HG02970 (cell line): Measurements from ENCODE around the gene NKD1.

ENCODE experiments used
- ATAC-seq: cut with Tn5 transposase; IDR thresholded peaks from one replicate; pipeline ENCODE4 v1.9.1; 2021; ENCODE audit warnings: mild to moderate bottlenecking, moderate library complexity, moderate number of reproducible peaks; ENCODE audit not compliant: unreplicated experiment, low FRiP score

The NKD1 gene

GRCh38 chr16:50638816-50639670 is 90.8 kb downstream of the NKD1 start:
- ATAC-seq, result no peak

GRCh38 chr16:50640391-50640790 is 92.2 kb downstream of the NKD1 start:
- ATAC-seq, result no peak

- no peak for ATAC-seq
Observed at GRCh38 chr16:50640919-50641817, 93.0 kb downstream of the NKD1 start.

GRCh38 chr16:50641818-50642187 is 93.6 kb downstream of the NKD1 start:
- ATAC-seq, result no peak

- no peak for ATAC-seq
Observed at GRCh38 chr16:50642349-50642748, 94.2 kb downstream of the NKD1 start.

GRCh38 chr16:50643192-50643591 is 95.0 kb downstream of the NKD1 start:
- ATAC-seq, result no peak

GRCh38 chr16:50644245-50644644 is 96.0 kb downstream of the NKD1 start:
- no peak for ATAC-seq

- ATAC-seq, result no peak
Observed at GRCh38 chr16:50644729-50645128, 96.5 kb downstream of the NKD1 start.

GRCh38 chr16:50645563-50646220 is 97.5 kb downstream of the NKD1 start:
- ATAC-seq, result no peak

GRCh38 chr16:50646345-50646744 is 98.1 kb downstream of the NKD1 start:
- ATAC-seq, result no peak

- no peak for ATAC-seq
Observed at GRCh38 chr16:50651835-50652438, 103.7 kb downstream of the NKD1 start.

- no peak for ATAC-seq
Observed at GRCh38 chr16:50652836-50653425, 104.7 kb downstream of the NKD1 start.

- no peak for ATAC-seq
Observed at GRCh38 chr16:50653633-50654519, 105.7 kb downstream of the NKD1 start.

- no peak for ATAC-seq
Observed at GRCh38 chr16:50655558-50656055, 107.4 kb downstream of the NKD1 start.

GRCh38 chr16:50657241-50657640 is 109.0 kb downstream of the NKD1 start:
- ATAC-seq, result no peak

GRCh38 chr16:50659806-50660205 is 111.6 kb downstream of the NKD1 start:
- no peak for ATAC-seq

GRCh38 chr16:50662306-50662940 is 114.2 kb downstream of the NKD1 start:
- ATAC-seq, result no peak

- ATAC-seq, result no peak
Observed at GRCh38 chr16:50664270-50664669, 116.1 kb downstream of the NKD1 start.
